Panc1 (cell line): ENCODE data around the gene HMCES. TPM values are rescaled to one million over a fixed set of nuclear protein-coding genes. Genes with fewer than 3 reads are reported as not detected.

ENCODE experiments used
- ATAC-seq: fragments of 200-7000 bp; cut with Tn5 transposase; 2 replicates; pipeline ENCODE4 v1.9.1; 2020; ENCODE audit warnings: mild to moderate bottlenecking, moderate library complexity
- BruUV-seq: library from RNA; stranded (reverse); fragments of 400-500 nt; replicated peaks from 2 replicates; lab custom pipeline; 2021; lab: Mats Ljungman, UMichigan
- CTCF ChIA-PET: fragments of 300-600 bp; sonication (Branson Sonifier 250); formaldehyde crosslinking; loops from one replicate; lab custom pipeline; 2022; ENCODE audit warnings: antibody characterized with exemption; lab: Charles Lee
- POLR2A ChIA-PET: fragments of 300-600 bp; sonication (Branson Sonifier 250); formaldehyde crosslinking; loops from one replicate; lab custom pipeline; 2022; ENCODE audit warnings: antibody characterized with exemption; lab: Charles Lee
- DNase-seq: peaks from one replicate; pipeline ENCODE4 v3.0.0-alpha.2; 2010; ENCODE audit warnings: low read depth, low spot score
- H3K27ac ChIP-seq: 2 replicates; pipeline ENCODE4 v1.5.1; 2011; ENCODE audit warnings: mild to moderate bottlenecking, low read length, inconsistent platforms
- H3K27me3 ChIP-seq: fragments of 200-500 bp; sonication (Bioruptor generic); 2 replicates; pipeline ENCODE4 v1.6.0; 2014; ENCODE audit warnings: low read length, inconsistent platforms; ENCODE audit not compliant: control insufficient read depth, insufficient read depth
- H3K36me3 ChIP-seq: fragments of 200-500 bp; sonication (Bioruptor generic); 2 replicates; pipeline ENCODE4 v1.5.1; 2014; ENCODE audit warnings: inconsistent platforms, mild to moderate bottlenecking, low read length, moderate library complexity; ENCODE audit not compliant: control insufficient read depth, insufficient read depth
- H3K4me1 ChIP-seq: 2 replicates; pipeline ENCODE4 v1.5.1; 2011; ENCODE audit warnings: inconsistent platforms, mild to moderate bottlenecking, low read length, moderate library complexity; ENCODE audit not compliant: control insufficient read depth, insufficient read depth
- H3K4me3 ChIP-seq, 2 experiments: 2 replicates each; pipeline ENCODE4 v1.5.1; 2011 to 2012; ENCODE audit warnings: low read depth in 2 of 2, low read length in 2 of 2, mild to moderate bottlenecking in 2 of 2, inconsistent platforms in 1 of 2, moderate library complexity in 1 of 2
- H3K9me3 ChIP-seq: fragments of 200-500 bp; sonication (Bioruptor generic); 2 replicates; pipeline ENCODE4 v1.5.1; 2014; ENCODE audit warnings: low read depth, mild to moderate bottlenecking, inconsistent platforms, low read length, moderate library complexity; ENCODE audit not compliant: control insufficient read depth, insufficient read depth
- CTCF ChIP-seq: fragments of 450-650 bp; IDR thresholded peaks from 2 replicates; pipeline ENCODE4 v1.5.1; 2017; ENCODE audit warnings: mild to moderate bottlenecking
- POLR2AphosphoS5 ChIP-seq: IDR thresholded peaks from 2 replicates; pipeline ENCODE4 v1.6.1; 2012; ENCODE audit warnings: mild to moderate bottlenecking, low read depth, low read length, moderate library complexity
- SIN3A ChIP-seq: IDR thresholded peaks from 2 replicates; pipeline ENCODE4 v1.6.1; 2012; ENCODE audit warnings: low read depth, mild to moderate bottlenecking, low read length, moderate library complexity, borderline replicate concordance; ENCODE audit not compliant: insufficient read depth
- TCF7L2 ChIP-seq: IDR thresholded peaks from 2 replicates; pipeline ENCODE4 v1.6.1; 2011; ENCODE audit warnings: mild to moderate bottlenecking, low read depth, low read length, inconsistent platforms
- in situ Hi-C: cut with HindIII; loops from 2 replicates; pipeline ENCODE4 v1.10.0; 2016; ENCODE audit warnings: low sequenced_read_pairs, low pct_unique_long_range_greater_than_20kb
- intact Hi-C: fragments of 100-400 bp; cut with micrococcal nuclease; formaldehyde crosslinking; loops from one replicate; pipeline ENCODE4 v1.10.0; 2022; ENCODE audit not compliant: unreplicated experiment
- total RNA-seq: library from RNA; stranded (reverse); gene quantifications from one replicate; pipeline ENCODE4 v1.2.1, GENCODE V29; 2021; ENCODE audit not compliant: unreplicated experiment
- TF ChIP-seq, protein P1 (sequence below), 2 experiments: IDR thresholded peaks; 2 replicates each; pipeline ENCODE4 v1.6.1; 2011 to 2012; ENCODE audit warnings: low read depth in 2 of 2, control low read depth in 1 of 2, low read length in 1 of 2, mild to moderate bottlenecking in 1 of 2, moderate library complexity in 1 of 2; ENCODE audit not compliant: insufficient read depth in 1 of 2

HMCES gene
- total RNA-seq, 1 experiment from 2014 or later = 94.6 TPM

- ChIA-PET CTCF (no interaction called here), POLR2A (interaction anchor here (0.5 to 0.8 kb wide), 2 partner anchors 18 to 124 kb away, joined by 3 read pairs; no protein-coding TSS in a partner anchor)
- H3K4me3 ChIP-seq = no peak overlapping the region
- H3K4me1 ChIP-seq = peaks cover 13% of the 10 kb centered on the region
- no peaks in the 10 kb centered on the region for H3K27me3 ChIP-seq
- intact Hi-C loops (no loop called here), in situ Hi-C loops (no loop called here)
- no peaks in the 10 kb centered on the region; the same call in 1 of the 2 replicates for H3K36me3 ChIP-seq
- no peak overlapping the region for H3K27ac ChIP-seq
- H3K9me3 ChIP-seq = no peaks in the 10 kb centered on the region
- no TSS peak for BruUV-seq
- DNase-seq (no peak), ATAC-seq (no peak)
- TF ChIP-seq, protein P1, sequence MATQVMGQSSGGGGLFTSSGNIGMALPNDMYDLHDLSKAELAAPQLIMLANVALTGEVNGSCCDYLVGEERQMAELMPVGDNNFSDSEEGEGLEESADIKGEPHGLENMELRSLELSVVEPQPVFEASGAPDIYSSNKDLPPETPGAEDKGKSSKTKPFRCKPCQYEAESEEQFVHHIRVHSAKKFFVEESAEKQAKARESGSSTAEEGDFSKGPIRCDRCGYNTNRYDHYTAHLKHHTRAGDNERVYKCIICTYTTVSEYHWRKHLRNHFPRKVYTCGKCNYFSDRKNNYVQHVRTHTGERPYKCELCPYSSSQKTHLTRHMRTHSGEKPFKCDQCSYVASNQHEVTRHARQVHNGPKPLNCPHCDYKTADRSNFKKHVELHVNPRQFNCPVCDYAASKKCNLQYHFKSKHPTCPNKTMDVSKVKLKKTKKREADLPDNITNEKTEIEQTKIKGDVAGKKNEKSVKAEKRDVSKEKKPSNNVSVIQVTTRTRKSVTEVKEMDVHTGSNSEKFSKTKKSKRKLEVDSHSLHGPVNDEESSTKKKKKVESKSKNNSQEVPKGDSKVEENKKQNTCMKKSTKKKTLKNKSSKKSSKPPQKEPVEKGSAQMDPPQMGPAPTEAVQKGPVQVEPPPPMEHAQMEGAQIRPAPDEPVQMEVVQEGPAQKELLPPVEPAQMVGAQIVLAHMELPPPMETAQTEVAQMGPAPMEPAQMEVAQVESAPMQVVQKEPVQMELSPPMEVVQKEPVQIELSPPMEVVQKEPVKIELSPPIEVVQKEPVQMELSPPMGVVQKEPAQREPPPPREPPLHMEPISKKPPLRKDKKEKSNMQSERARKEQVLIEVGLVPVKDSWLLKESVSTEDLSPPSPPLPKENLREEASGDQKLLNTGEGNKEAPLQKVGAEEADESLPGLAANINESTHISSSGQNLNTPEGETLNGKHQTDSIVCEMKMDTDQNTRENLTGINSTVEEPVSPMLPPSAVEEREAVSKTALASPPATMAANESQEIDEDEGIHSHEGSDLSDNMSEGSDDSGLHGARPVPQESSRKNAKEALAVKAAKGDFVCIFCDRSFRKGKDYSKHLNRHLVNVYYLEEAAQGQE (IDR thresholded peaks at IDR 0.05; ENCODE audit: insufficient read depth in 1 of 2, low read depth in 2 of 2, low read length in 1 of 2) = no peak
- no peak for TF ChIP-seq CTCF
- no peak for TF ChIP-seq TCF7L2
- TF ChIP-seq POLR2AphosphoS5 = no peak
These were observed 33.5 kb downstream of the HMCES start for GRCh38 chr3:129312021-129312639.

DNA sequence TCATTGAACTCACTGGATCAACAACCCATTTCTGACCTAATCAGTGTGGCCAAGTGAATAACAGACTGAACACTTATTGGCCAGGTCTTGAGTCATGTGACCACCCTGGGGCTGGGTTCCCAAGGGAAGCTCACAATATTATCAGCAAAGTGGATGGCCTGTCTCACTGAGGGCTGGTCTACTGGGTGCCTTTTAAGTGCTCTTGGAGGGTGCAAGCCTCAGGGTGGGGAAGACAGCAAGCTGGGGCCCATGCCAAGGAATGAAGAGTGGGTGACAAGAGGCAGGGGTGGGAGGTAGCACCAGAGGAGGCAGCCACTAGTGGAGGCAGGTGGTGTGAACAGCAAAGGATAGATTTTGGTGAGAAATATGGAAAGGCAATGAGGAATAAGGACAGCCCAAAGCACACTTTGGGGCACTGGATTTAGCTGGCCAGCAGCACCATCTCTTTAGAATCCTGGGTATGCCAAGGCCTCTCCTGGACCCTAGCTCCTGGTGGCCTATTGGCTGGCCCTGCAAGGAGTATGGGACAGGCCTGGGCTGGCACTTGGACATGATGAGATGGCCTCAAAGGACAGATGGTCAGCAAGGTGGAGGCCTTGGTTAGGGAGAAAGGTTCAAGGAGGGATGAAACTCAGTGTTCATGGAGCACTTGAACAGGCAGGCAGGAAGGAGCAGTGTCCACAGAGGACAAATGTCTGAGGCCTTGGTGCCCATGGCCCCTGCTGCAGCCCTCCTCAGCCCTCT, 34.2 kb downstream of the HMCES start:
- H3K4me3 ChIP-seq = no peak overlapping the region
- intact Hi-C loops (no loop called here), in situ Hi-C loops (no loop called here)
- ChIA-PET POLR2A (interaction anchor here (0.8 to 0.9 kb wide), 2 partner anchors 19 to 244 kb away, joined by 3 read pairs; no protein-coding TSS in a partner anchor), CTCF (no interaction called here)
- ATAC-seq (no peak), DNase-seq (no peak)
- no peak overlapping the region for H3K27ac ChIP-seq
- peak; percentile 15 for TF ChIP-seq POLR2AphosphoS5
- TF ChIP-seq SIN3A = no peak
- TF ChIP-seq, protein P1 (IDR thresholded peaks at IDR 0.05; ENCODE audit: insufficient read depth in 1 of 2, low read depth in 2 of 2, low read length in 1 of 2) = no peak
- no peak for TF ChIP-seq TCF7L2
- no peak for TF ChIP-seq CTCF
- no peaks in the 10 kb centered on the region for H3K9me3 ChIP-seq
- H3K27me3 ChIP-seq = no peaks in the 10 kb centered on the region
- no TSS peak for BruUV-seq
- H3K36me3 ChIP-seq = no peaks in the 10 kb centered on the region; the same call in 1 of the 2 replicates
- H3K4me1 ChIP-seq = peaks cover 13% of the 10 kb centered on the region
